ENCODE results near the gene FPR3.

GRCh38 chr19:51794885-51795490, at the start of gene FPR3:
- TF ChIP-seq, protein P1, sequence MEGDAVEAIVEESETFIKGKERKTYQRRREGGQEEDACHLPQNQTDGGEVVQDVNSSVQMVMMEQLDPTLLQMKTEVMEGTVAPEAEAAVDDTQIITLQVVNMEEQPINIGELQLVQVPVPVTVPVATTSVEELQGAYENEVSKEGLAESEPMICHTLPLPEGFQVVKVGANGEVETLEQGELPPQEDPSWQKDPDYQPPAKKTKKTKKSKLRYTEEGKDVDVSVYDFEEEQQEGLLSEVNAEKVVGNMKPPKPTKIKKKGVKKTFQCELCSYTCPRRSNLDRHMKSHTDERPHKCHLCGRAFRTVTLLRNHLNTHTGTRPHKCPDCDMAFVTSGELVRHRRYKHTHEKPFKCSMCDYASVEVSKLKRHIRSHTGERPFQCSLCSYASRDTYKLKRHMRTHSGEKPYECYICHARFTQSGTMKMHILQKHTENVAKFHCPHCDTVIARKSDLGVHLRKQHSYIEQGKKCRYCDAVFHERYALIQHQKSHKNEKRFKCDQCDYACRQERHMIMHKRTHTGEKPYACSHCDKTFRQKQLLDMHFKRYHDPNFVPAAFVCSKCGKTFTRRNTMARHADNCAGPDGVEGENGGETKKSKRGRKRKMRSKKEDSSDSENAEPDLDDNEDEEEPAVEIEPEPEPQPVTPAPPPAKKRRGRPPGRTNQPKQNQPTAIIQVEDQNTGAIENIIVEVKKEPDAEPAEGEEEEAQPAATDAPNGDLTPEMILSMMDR (IDR thresholded peaks at IDR 0.05) = no peak
- no peak for TF ChIP-seq EZH2 (IDR thresholded peaks at IDR 0.05; ENCODE audit: borderline replicate concordance, insufficient read depth, low read depth, low read length, poor library complexity, severe bottlenecking)
